SK-N-DZ (cell line): ENCODE measurements around the gene SLC44A1.
A peak's percentile ranks its signal among the peaks of the same experiment; 100 is the strongest.

ENCODE experiments used
- DNase-seq: peaks from one replicate; pipeline ENCODE4 v3.0.0-alpha.2; 2015; ENCODE audit warnings: low spot score

The SLC44A1 gene

GRCh38 chr9:105270711-105271110, 26.3 kb downstream of the SLC44A1 start:
- no peak for DNase-seq

GRCh38 chr9:105273731-105274130, 29.3 kb downstream of the SLC44A1 start:
- DNase-seq: no peak

GRCh38 chr9:105275111-105275510, 30.7 kb downstream of the SLC44A1 start:
- DNase-seq: no peak

GRCh38 chr9:105275938-105276337, 31.5 kb downstream of the SLC44A1 start:
- DNase-seq: no peak

- DNase-seq: no peak
These were observed 34.3 kb downstream of the SLC44A1 start for GRCh38 chr9:105278751-105279150.

- no peak for DNase-seq
These were observed 36.2 kb downstream of the SLC44A1 start for GRCh38 chr9:105280691-105281090.

- no peak for DNase-seq
These were observed 36.8 kb downstream of the SLC44A1 start for GRCh38 chr9:105281272-105281671.

GRCh38 chr9:105281926-105282325, 37.5 kb downstream of the SLC44A1 start:
- no peak for DNase-seq

- DNase-seq: no peak
These were observed 38.6 kb downstream of the SLC44A1 start for GRCh38 chr9:105282870-105283621.

GRCh38 chr9:105283795-105284194, 39.3 kb downstream of the SLC44A1 start:
- DNase-seq: no peak

- no peak for DNase-seq
These were observed 40.0 kb downstream of the SLC44A1 start for GRCh38 chr9:105284463-105284862.

GRCh38 chr9:105286098-105286497, 41.6 kb downstream of the SLC44A1 start:
- no peak for DNase-seq

GRCh38 chr9:105289305-105289704, 44.9 kb downstream of the SLC44A1 start:
- DNase-seq: no peak

- DNase-seq: no peak
These were observed 46.0 kb downstream of the SLC44A1 start for GRCh38 chr9:105290418-105290817.

- DNase-seq: peak; percentile 36
These were observed 46.5 kb downstream of the SLC44A1 start for GRCh38 chr9:105290954-105291353.

- DNase-seq: no peak
These were observed 47.0 kb downstream of the SLC44A1 start for GRCh38 chr9:105291422-105291859.

- DNase-seq: no peak
These were observed 47.5 kb downstream of the SLC44A1 start for GRCh38 chr9:105291938-105292337.

GRCh38 chr9:105293408-105293807, 49.0 kb downstream of the SLC44A1 start:
- no peak for DNase-seq

GRCh38 chr9:105295201-105295550, 50.7 kb downstream of the SLC44A1 start:
- no peak for DNase-seq

- DNase-seq: no peak
These were observed 51.5 kb downstream of the SLC44A1 start for GRCh38 chr9:105295986-105296385.

- no peak for DNase-seq
These were observed 52.0 kb downstream of the SLC44A1 start for GRCh38 chr9:105296445-105296844.

- DNase-seq: no peak
These were observed 52.4 kb downstream of the SLC44A1 start for GRCh38 chr9:105296877-105297287.

GRCh38 chr9:105297442-105298075, 53.1 kb downstream of the SLC44A1 start:
- no peak for DNase-seq
